ENCODE results near the gene ADNP.
A peak's percentile ranks its signal among the peaks of the same experiment; 100 is the strongest.

ADNP gene

DNA sequence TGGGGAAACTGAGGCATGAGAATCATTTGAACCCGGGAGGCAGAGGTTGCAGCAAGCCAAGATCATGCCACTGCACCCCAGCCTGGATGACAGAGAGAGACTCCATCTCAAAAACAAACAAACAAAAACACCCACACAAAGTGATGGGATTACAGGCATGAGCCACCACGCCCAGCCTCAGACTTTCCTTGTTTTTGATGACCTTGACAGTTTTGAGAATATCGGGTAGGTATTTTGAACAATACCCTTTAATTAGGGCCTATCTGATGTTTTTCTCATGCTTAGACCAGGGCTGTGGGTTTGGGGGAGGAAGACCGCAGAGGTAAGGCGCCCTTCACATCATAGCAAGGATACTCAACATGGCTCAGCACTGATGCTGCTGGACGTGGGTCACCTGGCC is 63.4 kb downstream of the ADNP start:
- no peak overlapping the region for H3K27ac ChIP-seq
- POLR2A ChIA-PET (ENCODE audit: low non-redundant PET) = no interaction called here
- no peak for DNase-seq (ENCODE audit: low spot score)
- TF ChIP-seq, protein P1, sequence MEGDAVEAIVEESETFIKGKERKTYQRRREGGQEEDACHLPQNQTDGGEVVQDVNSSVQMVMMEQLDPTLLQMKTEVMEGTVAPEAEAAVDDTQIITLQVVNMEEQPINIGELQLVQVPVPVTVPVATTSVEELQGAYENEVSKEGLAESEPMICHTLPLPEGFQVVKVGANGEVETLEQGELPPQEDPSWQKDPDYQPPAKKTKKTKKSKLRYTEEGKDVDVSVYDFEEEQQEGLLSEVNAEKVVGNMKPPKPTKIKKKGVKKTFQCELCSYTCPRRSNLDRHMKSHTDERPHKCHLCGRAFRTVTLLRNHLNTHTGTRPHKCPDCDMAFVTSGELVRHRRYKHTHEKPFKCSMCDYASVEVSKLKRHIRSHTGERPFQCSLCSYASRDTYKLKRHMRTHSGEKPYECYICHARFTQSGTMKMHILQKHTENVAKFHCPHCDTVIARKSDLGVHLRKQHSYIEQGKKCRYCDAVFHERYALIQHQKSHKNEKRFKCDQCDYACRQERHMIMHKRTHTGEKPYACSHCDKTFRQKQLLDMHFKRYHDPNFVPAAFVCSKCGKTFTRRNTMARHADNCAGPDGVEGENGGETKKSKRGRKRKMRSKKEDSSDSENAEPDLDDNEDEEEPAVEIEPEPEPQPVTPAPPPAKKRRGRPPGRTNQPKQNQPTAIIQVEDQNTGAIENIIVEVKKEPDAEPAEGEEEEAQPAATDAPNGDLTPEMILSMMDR (conservative IDR thresholded peaks at IDR 0.05; ENCODE audit: low read depth) = no peak
- CTCF ChIA-PET = no interaction called here

DNA sequence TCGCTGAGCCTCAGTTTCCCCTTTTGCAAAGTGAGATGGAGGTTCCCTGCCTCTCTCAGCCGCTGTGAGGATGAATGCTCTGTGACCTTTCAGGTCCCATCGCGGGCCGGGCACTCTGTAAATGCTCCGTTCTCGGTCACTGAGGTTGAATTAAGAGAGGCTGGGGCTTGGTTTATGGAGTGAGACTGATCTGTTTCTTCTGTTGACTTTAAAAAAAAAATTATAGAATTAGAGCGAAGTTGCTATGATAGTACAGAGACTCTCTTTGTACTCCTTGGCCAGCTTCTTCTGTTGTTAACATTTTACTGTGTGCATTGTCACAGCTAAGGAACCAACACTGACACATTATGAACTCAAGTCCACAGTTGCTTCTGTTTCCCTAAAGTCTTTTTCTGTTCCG is 64.4 kb downstream of the ADNP start:
- TF ChIP-seq, protein P1 (conservative IDR thresholded peaks at IDR 0.05; ENCODE audit: low read depth) = no peak
- POLR2A ChIA-PET (ENCODE audit: low non-redundant PET) = interaction anchor here (0.6 kb wide), 1 partner anchor 90 kb away, joined by 4 read pairs; no protein-coding TSS in a partner anchor
- CTCF ChIA-PET = interaction anchor here (0.6 to 2.1 kb wide), 2 partner anchors 72 to 1091 kb away, joined by 4 to 7 read pairs; partner anchors contain the start of gene BCAS4
- no peak for DNase-seq (ENCODE audit: low spot score)
- peak overlapping the region; percentile 69; the same call in 1 of the 2 replicates for H3K27ac ChIP-seq

DNA sequence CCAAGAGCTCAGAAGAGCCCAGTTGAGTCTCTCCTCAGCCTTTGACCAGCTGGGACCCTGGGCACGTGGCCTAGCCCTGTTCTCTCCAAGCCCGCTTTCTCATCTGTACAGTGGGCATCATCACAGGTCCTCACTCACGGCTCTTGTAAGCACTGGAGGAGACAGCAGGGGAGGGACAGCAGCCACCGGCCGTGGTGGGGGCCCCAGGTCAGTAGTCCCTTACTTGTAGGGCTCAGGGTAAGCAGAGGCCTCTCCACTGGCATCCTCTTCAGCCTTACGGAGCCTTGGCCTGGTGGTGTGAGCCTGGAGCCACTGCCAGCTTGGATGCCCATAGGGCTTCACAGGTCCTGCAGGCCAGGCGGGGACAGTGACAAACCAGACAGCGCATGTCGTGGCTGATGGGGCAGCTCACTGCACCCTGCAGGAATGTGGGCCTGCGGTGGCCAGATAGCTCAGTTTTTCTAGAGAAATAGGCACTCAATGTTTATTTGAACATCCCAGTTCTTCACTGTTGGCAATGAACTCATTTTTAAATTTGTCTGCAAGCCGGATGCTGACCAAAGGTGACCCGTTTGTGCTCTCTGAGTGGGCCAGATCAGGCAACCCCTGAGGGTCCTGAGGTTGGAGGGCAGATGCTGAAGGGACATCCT is 65.1 kb downstream of the ADNP start:
- ChIA-PET POLR2A (ENCODE audit: low non-redundant PET) (interaction anchor here (0.6 kb wide), 1 partner anchor 91 kb away, joined by 4 read pairs; no protein-coding TSS in a partner anchor), CTCF (interaction anchor here (0.5 to 2.1 kb wide), 5 partner anchors 11 to 1092 kb away, joined by 3 to 8 read pairs (median 4); partner anchors contain the start of gene BCAS4)
- H3K27ac ChIP-seq = peak overlapping the region; percentile 69
- TF ChIP-seq, protein P1 (conservative IDR thresholded peaks at IDR 0.05; ENCODE audit: low read depth) = no peak
- DNase-seq (ENCODE audit: low spot score) = no peak

DNA sequence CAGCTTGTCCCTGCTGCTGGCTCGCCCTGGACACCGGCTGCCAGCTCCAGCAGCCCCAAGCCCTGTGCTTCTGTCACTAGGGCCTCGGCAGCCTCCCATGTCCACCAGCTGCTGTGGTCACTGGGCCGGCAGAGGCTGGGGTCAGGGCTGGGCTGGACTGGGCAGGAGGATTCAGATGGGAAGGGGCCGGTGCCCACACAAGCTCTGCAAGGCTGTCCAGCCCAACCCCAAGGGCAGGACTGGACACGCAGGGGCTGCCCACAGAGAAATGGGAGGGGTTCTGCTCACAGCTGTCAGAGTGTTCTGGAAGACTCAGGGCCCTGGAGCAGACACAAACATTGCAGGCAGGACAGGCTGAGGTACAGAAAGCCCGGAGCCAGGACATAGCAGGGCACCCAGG is 65.6 kb downstream of the ADNP start:
- CTCF ChIA-PET = interaction anchor here (0.5 to 2.1 kb wide), 6 partner anchors 11 to 196 kb away, joined by 3 to 8 read pairs (median 4); partner anchors contain the start of gene BCAS4
- TF ChIP-seq, protein P1 (conservative IDR thresholded peaks at IDR 0.05; ENCODE audit: low read depth) = no peak
- DNase-seq (ENCODE audit: low spot score) = no peak

DNA sequence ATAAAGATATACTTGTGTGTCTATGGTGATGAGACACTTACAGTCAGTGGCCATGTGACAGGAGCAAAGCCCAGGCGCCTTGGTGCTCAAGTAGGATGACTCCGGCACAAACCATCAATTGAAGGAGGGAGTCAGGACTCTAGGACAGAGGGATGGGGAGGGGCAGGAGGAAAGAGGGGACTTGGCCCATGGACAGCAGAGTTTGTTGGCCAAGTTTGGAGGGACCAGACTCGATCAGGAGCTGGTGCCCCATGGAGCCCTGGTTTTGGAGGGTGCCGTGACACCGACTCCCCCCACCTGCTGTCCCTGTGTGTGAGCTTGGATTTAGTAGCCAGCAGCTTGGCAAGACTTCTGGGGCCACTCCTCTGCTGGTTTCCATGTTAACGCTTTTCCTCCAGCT is 66.1 kb downstream of the ADNP start:
- no peak for DNase-seq (ENCODE audit: low spot score)
- TF ChIP-seq, protein P1 (conservative IDR thresholded peaks at IDR 0.05; ENCODE audit: low read depth) = no peak
- ChIA-PET POLR2A (ENCODE audit: low non-redundant PET) (no interaction called here), CTCF (interaction anchor here (0.9 to 2.1 kb wide), 4 partner anchors 17 to 71 kb away, joined by 3 to 7 read pairs (median 4); partner anchors contain the start of gene BCAS4)
- H3K27ac ChIP-seq = peak overlapping the region; percentile 69

More for the DNA sequence above, 65.6 kb downstream of the ADNP start:
- POLR2A ChIA-PET (ENCODE audit: low non-redundant PET) = no interaction called here
- peak overlapping the region; percentile 69 for H3K27ac ChIP-seq

DNA sequence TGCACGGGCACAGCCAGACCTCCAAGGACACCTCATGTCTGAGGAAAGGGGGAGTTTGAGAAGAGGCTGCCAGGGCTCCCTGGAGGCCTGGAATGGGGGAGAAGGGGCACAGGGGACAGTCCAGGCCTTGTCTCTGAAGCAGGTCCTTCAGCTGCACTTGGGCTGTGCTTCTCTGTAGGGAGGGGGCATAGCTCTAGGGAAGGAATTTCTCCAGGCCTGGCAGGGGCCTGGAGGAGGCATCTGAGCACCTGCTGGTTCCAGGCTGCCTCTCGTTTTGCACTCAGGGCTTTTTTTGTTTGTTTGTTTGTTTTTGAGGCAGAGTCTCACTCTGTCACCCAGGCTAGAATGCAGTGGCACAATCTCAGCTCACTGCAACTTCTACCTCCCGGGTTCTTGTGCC is 68.7 kb downstream of the ADNP start:
- H3K27ac ChIP-seq = no peak overlapping the region; the same call in 1 of the 2 replicates
- POLR2A ChIA-PET (ENCODE audit: low non-redundant PET) = interaction anchor here (0.7 kb wide), 1 partner anchor 76 kb away, joined by 3 read pairs; no protein-coding TSS in a partner anchor
- CTCF ChIA-PET = interaction anchor here (1.2 kb wide), 1 partner anchor 67 kb away, joined by 3 read pairs; no protein-coding TSS in a partner anchor

More for the DNA sequence above, 68.7 kb downstream of the ADNP start:
- TF ChIP-seq, protein P1 (conservative IDR thresholded peaks at IDR 0.05; ENCODE audit: low read depth) = no peak
- no peak for DNase-seq (ENCODE audit: low spot score)

All from RWPE1 (cell line).